ENCODE data around the gene CTCF.
"Not testable (repeated sequence)": the region's sequence is repeated elsewhere in the genome, so short reads cannot be mapped to it uniquely, and the experiment has no call there.

Gene CTCF
- 110 to 163 (median 143) reads per million in 4 experiments for total RNA-seq

GRCh38 chr16:67562526-67562917 lies at the start of gene CTCF:
CTCF (plus strand) TSS chr16:67562526; CDS start chr16:67610833, 48,307 bp downstream.
- peak; percentile 75 for DNase-seq

GRCh38 chr16:67513892-67514291 lies 48.4 kb upstream of the CTCF start:
- DNase-seq, result not testable (repeated sequence)

- DNase-seq, result peak; percentile 72
Observed at GRCh38 chr16:67514382-67514828, 47.9 kb upstream of the CTCF start.

GRCh38 chr16:67516296-67517154 lies 45.8 kb upstream of the CTCF start:
- DNase-seq, result no peak

GRCh38 chr16:67517155-67517445 lies 45.2 kb upstream of the CTCF start:
- no peak for DNase-seq

- no peak for DNase-seq
Observed at GRCh38 chr16:67517661-67518423, 44.5 kb upstream of the CTCF start.

- DNase-seq, result no peak
Observed at GRCh38 chr16:67518676-67519075, 43.6 kb upstream of the CTCF start.

- no peak for DNase-seq
Observed at GRCh38 chr16:67519242-67519641, 43.1 kb upstream of the CTCF start.

GRCh38 chr16:67521095-67521804 lies 41.1 kb upstream of the CTCF start:
- peak; percentile 98 for DNase-seq

- DNase-seq, result no peak
Observed at GRCh38 chr16:67525176-67525860, 37.0 kb upstream of the CTCF start.

GRCh38 chr16:67526149-67526791 lies 36.1 kb upstream of the CTCF start:
- DNase-seq, result no peak

GRCh38 chr16:67528222-67528869 lies 34.0 kb upstream of the CTCF start, which contains the start of gene RIPOR1:
RIPOR1 (plus strand) TSS chr16:67528829; CDS start chr16:67538447, 9,618 bp downstream.
- DNase-seq, result peak; percentile 49

GRCh38 chr16:67528870-67529581 lies 33.3 kb upstream of the CTCF start:
- no peak for DNase-seq

GRCh38 chr16:67529582-67530012 lies 32.7 kb upstream of the CTCF start:
- DNase-seq, result no peak

GRCh38 chr16:67530013-67530939 lies 32.0 kb upstream of the CTCF start:
- DNase-seq, result peak; percentile 19

GRCh38 chr16:67531247-67531646 lies 31.1 kb upstream of the CTCF start:
- no peak for DNase-seq

GRCh38 chr16:67533024-67533560 lies 29.2 kb upstream of the CTCF start:
- DNase-seq, result no peak

- not testable (repeated sequence) for DNase-seq
Observed at GRCh38 chr16:67533987-67534386, 28.3 kb upstream of the CTCF start.

- no peak for DNase-seq
Observed at GRCh38 chr16:67534431-67534830, 27.9 kb upstream of the CTCF start.

Data from effector CD8-positive, alpha-beta T cell (primary cell).